ENCODE results near the gene HOXA11.

Gene HOXA11

GRCh38 chr7:27150568-27151340 is 34.3 kb downstream of the HOXA11 start:
- Histone ChIP-seq H3K27me3 (ENCODE audit: insufficient read depth, low read length) (peaks cover 24% of the 10 kb centered on the region; the same call in 1 of the 2 replicates), H3K4me1 (ENCODE audit: insufficient read depth, low read length, severe bottlenecking) (peaks cover 49% of the 10 kb centered on the region), H3K79me2 (ENCODE audit: insufficient read depth, low read length) (no peaks in the 10 kb centered on the region), H3K4me2 (ENCODE audit: low read length) (peak overlapping the region; percentile 91), H3K9ac (ENCODE audit: low read length) (peak overlapping the region; percentile 63), H4K20me1 (ENCODE audit: insufficient read depth, low read length) (no peaks in the 10 kb centered on the region), H3K36me3 (ENCODE audit: insufficient read depth, low read length) (no peaks in the 10 kb centered on the region), H3K27ac (ENCODE audit: low read depth, low read length, poor library complexity, severe bottlenecking) (no peak overlapping the region), H3K9me2 (ENCODE audit: low read depth, low read length) (no peaks in the 10 kb centered on the region), H3K4me3 (ENCODE audit: low read depth, low read length, poor library complexity, severe bottlenecking) (peak overlapping the region; percentile 63), H3F3A (ENCODE audit: insufficient read depth, low read length) (no peaks in the 10 kb centered on the region), H2AFZ (ENCODE audit: low read length) (peak overlapping the region; percentile 36), H3K9me3 (ENCODE audit: low read length) (no peaks in the 10 kb centered on the region)
- TF ChIP-seq CTCF (IDR thresholded peaks at IDR 0.05; ENCODE audit: low read length): peak; percentile 96
- TF ChIP-seq EZH2 (IDR thresholded peaks at IDR 0.05; ENCODE audit: borderline replicate concordance, low read length): no peak

GRCh38 chr7:27149842-27150567 is 35.0 kb downstream of the HOXA11 start:
- no peaks in the 10 kb centered on the region for H3F3A ChIP-seq (ENCODE audit: insufficient read depth, low read length)
- peaks cover 24% of the 10 kb centered on the region; the same call in 1 of the 2 replicates for H3K27me3 ChIP-seq (ENCODE audit: insufficient read depth, low read length)
- no peaks in the 10 kb centered on the region for H3K79me2 ChIP-seq (ENCODE audit: insufficient read depth, low read length)
- peak overlapping the region; percentile 22 for H2AFZ ChIP-seq (ENCODE audit: low read length)
- peak overlapping the region; percentile 63 for H3K4me3 ChIP-seq (ENCODE audit: low read depth, low read length, poor library complexity, severe bottlenecking)
- no peaks in the 10 kb centered on the region for H3K9me2 ChIP-seq (ENCODE audit: low read depth, low read length)
- H3K36me3 ChIP-seq (ENCODE audit: insufficient read depth, low read length): no peaks in the 10 kb centered on the region
- peak overlapping the region; percentile 63 for H3K9ac ChIP-seq (ENCODE audit: low read length)
- peak overlapping the region; percentile 91 for H3K4me2 ChIP-seq (ENCODE audit: low read length)
- TF ChIP-seq CTCF (IDR thresholded peaks at IDR 0.05; ENCODE audit: low read length): no peak
- no peak for TF ChIP-seq EZH2 (IDR thresholded peaks at IDR 0.05; ENCODE audit: borderline replicate concordance, low read length)
- H3K27ac ChIP-seq (ENCODE audit: low read depth, low read length, poor library complexity, severe bottlenecking): no peak overlapping the region
- H3K4me1 ChIP-seq (ENCODE audit: insufficient read depth, low read length, severe bottlenecking): peaks cover 56% of the 10 kb centered on the region
- H4K20me1 ChIP-seq (ENCODE audit: insufficient read depth, low read length): no peaks in the 10 kb centered on the region
- no peaks in the 10 kb centered on the region for H3K9me3 ChIP-seq (ENCODE audit: low read length)

- Histone ChIP-seq H3K9me2 (ENCODE audit: low read depth, low read length) (no peaks in the 10 kb centered on the region), H4K20me1 (ENCODE audit: insufficient read depth, low read length) (no peaks in the 10 kb centered on the region), H3K4me3 (ENCODE audit: low read depth, low read length, poor library complexity, severe bottlenecking) (peak overlapping the region; percentile 58), H3K9ac (ENCODE audit: low read length) (no peak overlapping the region; the same call in 1 of the 2 replicates), H3K4me2 (ENCODE audit: low read length) (peak overlapping the region; percentile 91; the same call in 1 of the 2 replicates), H3F3A (ENCODE audit: insufficient read depth, low read length) (no peaks in the 10 kb centered on the region), H2AFZ (ENCODE audit: low read length) (no peak overlapping the region), H3K9me3 (ENCODE audit: low read length) (no peaks in the 10 kb centered on the region), H3K27me3 (ENCODE audit: insufficient read depth, low read length) (peaks cover 24% of the 10 kb centered on the region; the same call in 1 of the 2 replicates), H3K36me3 (ENCODE audit: insufficient read depth, low read length) (no peaks in the 10 kb centered on the region), H3K79me2 (ENCODE audit: insufficient read depth, low read length) (no peaks in the 10 kb centered on the region), H3K27ac (ENCODE audit: low read depth, low read length, poor library complexity, severe bottlenecking) (no peak overlapping the region), H3K4me1 (ENCODE audit: insufficient read depth, low read length, severe bottlenecking) (peaks cover 61% of the 10 kb centered on the region)
- TF ChIP-seq CTCF (IDR thresholded peaks at IDR 0.05; ENCODE audit: low read length): no peak
- TF ChIP-seq EZH2 (IDR thresholded peaks at IDR 0.05; ENCODE audit: borderline replicate concordance, low read length): no peak
Observed at GRCh38 chr7:27148756-27149641, 36.0 kb downstream of the HOXA11 start.

Data from OCI-LY1 (cell line).